GM10248 (cell line): ENCODE data around the gene CXCL12.

Experiments
- CTCF ChIA-PET: fragments of 300-600 bp; sonication (Branson Sonifier 250); formaldehyde crosslinking; extraction: SDS; loops from one replicate; lab custom pipeline; 2021; ENCODE audit warnings: antibody characterized with exemption; lab: Yijun Ruan, JAX
- POLR2A ChIA-PET: fragments of 350-650 bp; sonication (Branson Sonifier 250); formaldehyde crosslinking; extraction: SDS; loops from one replicate; lab custom pipeline; 2020; ENCODE audit warnings: antibody characterized with exemption; lab: Yijun Ruan, JAX
- DNase-seq: peaks from one replicate; pipeline ENCODE4 v3.0.0; 2012; ENCODE audit errors: extremely low spot score
- CTCF ChIP-seq: IDR thresholded peaks from 2 replicates; pipeline ENCODE4 v1.5.1; 2012; ENCODE audit warnings: mild to moderate bottlenecking, low read depth; ENCODE audit errors: extremely low read depth, missing control alignments, control extremely low read depth

CXCL12 gene

GRCh38 chr10:44348496-44348895 lies 36.4 kb downstream of the CXCL12 start:
- CTCF ChIA-PET = interaction anchor here (1.4 kb wide), 1 partner anchor 659 kb away, joined by 4 read pairs; no protein-coding TSS in a partner anchor

GRCh38 chr10:44347609-44348400 lies 37.1 kb downstream of the CXCL12 start:
- TF ChIP-seq CTCF = no peak
- CTCF ChIA-PET = interaction anchor here (0.7 to 2.1 kb wide), 4 partner anchors 13 to 658 kb away, joined by 3 to 4 read pairs (median 4); no protein-coding TSS in a partner anchor
- DNase-seq = no peak
- POLR2A ChIA-PET = no interaction called here

More at GRCh38 chr10:44348496-44348895, 36.4 kb downstream of the CXCL12 start:
- no peak for TF ChIP-seq CTCF
- DNase-seq = no peak
- POLR2A ChIA-PET = no interaction called here

- TF ChIP-seq CTCF = no peak
- no peak for DNase-seq
- ChIA-PET CTCF (interaction anchor here (1.5 kb wide), 1 partner anchor 15 kb away, joined by 3 read pairs; no protein-coding TSS in a partner anchor), POLR2A (no interaction called here)
These were observed 40.2 kb downstream of the CXCL12 start for GRCh38 chr10:44344727-44345126.

- no peak for DNase-seq
- POLR2A ChIA-PET = no interaction called here
- CTCF ChIA-PET = no interaction called here
- TF ChIP-seq CTCF = no peak
These were observed 41.1 kb downstream of the CXCL12 start for GRCh38 chr10:44343843-44344242.

- DNase-seq = no peak
- TF ChIP-seq CTCF = no peak
- ChIA-PET POLR2A (no interaction called here), CTCF (interaction anchor here (1.5 kb wide), 1 partner anchor 12 kb away, joined by 4 read pairs; no protein-coding TSS in a partner anchor)
These were observed 43.0 kb downstream of the CXCL12 start for GRCh38 chr10:44341886-44342285.

- ChIA-PET CTCF (no interaction called here), POLR2A (no interaction called here)
- DNase-seq = no peak
- no peak for TF ChIP-seq CTCF
These were observed 44.3 kb downstream of the CXCL12 start for GRCh38 chr10:44340557-44340956.
